Left cardiac atrium (tissue), 4 donors: Measurements from ENCODE around the gene ICAM5. TPM values are rescaled to one million over a fixed set of nuclear protein-coding genes. Genes with fewer than 3 reads are reported as not detected.

Experiments
- ATAC-seq, 2 donors: fragments of 200-7000 bp; cut with Tn5 transposase; one replicate each; pipeline ENCODE4 v1.9.1; 2020; ENCODE audit warnings: mild to moderate bottlenecking in 2 of 2, moderate library complexity in 2 of 2
- DNase-seq: peaks from one replicate; pipeline ENCODE4 v3.0.0-alpha.2; 2020
- intact Hi-C, 2 donors: fragments of 100-400 bp; cut with DNase I; formaldehyde crosslinking; loops; one replicate each; pipeline versions ENCODE4 v1.14.1 to v1.15.1; 2022 to 2023
- total RNA-seq, 2 donors: library from RNA; stranded (reverse); fragmentation: NEBNext Ultra II Directional; extraction: Animal tissue kit (Norgen Biotek cat#: 25700); gene quantifications; one replicate each; pipeline ENCODE4 v1.2.1, GENCODE V29; 2021
- donor health status: DM: no; HTN: yes; CAD: no.
- donor health status: DM: no; HTN: yes; CAD: no; lungs with severe emphysema.
- donor health status: DM: yes; HTN: yes; CAD: no.
- donor health status: Dilated cardiomyopathy.

ICAM5 gene
- total RNA-seq, 2 donors from 2014 or later, result 0.71 to 0.86 TPM

DNA sequence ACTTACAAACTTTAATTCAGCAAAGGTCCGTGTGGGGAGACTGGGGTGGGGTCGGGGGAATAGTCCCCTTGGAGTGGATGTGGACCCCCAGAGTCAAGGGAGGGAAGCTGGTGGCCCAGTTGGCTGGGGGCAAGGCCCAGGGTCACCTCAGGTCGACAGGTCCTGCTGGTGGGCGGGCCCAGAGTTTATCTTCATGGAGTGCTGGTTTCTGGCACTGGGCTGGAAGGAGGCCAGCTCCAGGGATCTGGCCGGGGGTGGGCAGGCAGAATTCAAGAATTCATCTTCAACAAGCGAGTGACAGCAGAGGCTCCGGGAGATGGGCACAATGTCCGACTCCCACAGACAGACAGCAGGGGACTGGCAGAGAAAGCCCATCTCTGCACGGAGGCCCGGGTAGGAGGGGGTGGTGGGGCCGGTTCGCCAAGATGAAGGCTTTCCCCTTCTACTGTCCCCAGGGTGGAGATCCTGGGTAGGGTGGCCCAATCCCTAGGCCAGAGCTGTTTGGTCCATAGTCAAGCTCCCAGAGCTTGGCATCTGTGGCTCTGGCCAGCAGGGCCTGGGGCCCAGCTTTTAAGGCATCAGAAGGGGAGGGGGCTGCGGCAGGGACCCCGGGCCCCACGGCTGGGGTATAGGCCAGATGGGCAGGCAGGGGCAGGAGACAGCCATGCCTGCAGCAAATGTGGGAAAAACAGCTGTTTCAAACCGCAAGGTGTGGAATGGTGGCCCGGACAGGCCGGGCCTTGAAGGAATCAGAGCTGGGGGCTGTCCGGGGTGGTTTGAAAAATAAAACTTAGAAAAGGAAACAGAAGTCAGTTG lies 26.7 kb downstream of the ICAM5 start:
- ATAC-seq, result peak in 1 of 2 donors; percentile 3
- DNase-seq, result no peak
- intact Hi-C loops, result no loop called here

DNA sequence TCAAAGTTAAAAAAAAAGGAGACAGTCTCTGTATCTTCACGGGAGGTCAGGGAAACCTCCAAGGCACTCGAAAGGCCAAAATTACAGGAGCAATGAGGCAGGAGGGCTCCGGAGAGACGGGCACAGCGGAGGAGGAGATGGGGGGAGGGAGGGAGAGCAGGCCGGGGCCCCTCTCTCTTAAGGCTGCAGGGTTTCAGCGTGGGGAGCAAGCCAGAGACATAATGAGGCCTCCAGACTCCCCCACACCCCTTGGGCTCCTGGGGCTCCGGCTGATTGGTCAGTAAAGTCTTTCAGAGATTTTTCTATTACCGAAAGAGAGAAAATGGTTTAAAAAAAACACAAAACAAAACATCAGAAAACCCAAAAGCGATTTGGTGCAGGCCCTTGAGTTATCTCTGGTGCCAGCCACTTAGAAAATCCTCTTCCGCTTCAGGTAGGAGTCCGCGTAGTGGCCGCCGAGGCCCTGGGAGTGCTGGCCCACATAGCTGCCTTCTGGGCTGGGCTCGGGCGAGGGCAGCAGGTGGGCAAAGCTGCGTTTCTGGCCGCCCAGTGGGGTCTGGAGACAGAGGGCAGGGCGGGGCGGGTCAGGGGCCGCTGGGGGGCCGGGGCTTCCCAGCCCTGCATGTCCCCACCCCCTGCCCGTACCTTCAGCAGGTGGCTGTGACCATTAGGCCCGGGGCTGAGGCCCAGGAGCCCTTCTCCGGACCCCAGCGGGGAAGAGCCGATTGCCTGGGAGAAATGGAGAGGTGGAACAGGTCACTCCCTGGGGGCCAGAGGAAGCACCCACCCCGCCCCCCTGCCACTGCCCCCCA lies 27.5 kb downstream of the ICAM5 start:
- intact Hi-C loops, result no loop called here
- ATAC-seq (no peak), DNase-seq (no peak)

- intact Hi-C loops, result no loop called here
- DNase-seq (no peak), ATAC-seq (no peak)
Observed at GRCh38 chr19:10317857-10318462, 28.2 kb downstream of the ICAM5 start.

DNA sequence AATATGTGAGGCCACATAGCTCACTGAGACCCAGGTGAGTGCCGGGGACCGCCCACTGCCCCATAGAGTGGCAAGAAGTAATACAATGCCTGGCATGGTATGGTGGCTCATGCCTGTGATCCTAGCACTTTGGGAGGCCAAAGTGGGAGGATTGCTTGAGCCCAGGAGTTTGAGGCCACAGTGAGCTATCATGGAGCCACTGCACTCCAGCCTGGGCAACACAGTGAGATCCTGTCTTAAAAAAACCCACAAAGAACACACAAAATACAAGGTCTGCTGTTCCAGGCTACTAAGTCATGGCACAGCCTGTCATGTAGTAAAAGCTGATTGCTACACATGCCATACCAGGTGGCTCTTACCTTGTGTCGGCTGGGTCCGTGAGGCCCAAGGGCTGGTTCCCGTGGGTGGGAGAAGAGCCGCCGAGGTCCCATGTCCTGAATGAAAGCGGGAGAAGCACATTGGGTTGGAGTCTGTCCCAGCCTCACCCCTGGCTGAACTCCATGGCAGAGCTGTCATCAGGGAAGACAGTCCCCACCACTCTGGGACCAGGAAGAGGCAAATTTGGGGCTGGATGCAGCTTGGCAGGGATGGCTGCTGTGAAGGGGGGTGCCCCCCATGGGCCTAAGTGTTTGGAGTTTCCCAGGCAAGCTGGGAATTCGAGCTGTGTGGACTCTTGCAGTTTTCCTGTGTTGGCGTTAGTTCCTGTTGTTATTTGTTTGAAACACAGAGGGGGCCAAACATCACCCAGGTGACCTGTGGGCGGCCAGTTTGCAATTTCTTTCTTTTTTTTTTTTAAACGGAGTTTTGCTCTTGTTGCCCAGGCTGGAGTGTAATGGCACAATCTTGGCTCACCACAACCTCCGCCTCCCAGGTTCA lies 29.3 kb downstream of the ICAM5 start:
- DNase-seq (no peak), ATAC-seq (no peak)
- intact Hi-C loops, result no loop called here

DNA sequence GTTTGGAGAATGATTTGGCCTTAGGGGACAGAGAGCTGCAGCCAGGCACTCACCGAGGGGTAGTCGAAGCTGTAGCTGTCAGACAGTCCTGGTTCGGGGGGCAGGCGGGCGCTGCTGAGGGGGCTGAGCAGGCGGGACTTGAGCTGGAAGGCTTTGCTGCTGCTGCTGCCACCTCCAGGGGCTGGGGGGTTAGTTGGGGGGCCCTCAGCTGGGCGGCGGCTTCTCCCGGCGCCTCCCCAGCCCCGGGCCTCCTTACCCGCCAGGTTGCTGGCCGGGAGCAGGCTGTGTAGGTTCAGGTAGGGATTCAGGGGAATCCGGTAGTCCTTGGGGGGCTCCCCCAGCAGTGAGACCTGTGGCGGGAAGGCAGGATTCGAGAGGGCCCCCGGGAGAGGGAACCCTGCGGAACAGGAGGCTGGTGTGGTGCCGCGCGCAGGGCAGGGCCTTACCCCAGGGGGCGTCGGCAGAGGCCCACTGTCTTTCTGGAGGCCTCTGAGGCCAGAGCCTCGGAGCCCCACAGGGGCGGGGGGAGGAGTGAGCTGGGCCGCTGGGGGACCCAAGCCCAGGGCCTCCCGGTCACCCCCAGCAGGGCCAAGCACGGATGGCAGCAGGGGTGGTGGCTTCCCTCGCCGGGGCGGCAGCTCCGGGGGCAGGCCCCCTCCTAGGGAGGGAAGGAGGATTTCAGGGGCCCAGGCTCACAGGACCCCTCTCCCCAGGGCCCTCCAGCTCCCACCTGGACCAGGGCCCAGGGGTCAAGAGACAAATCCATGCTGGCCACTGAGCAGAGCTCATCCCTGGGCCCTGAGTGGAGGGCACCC lies 31.1 kb downstream of the ICAM5 start:
- intact Hi-C loops, result no loop called here
- no peak for DNase-seq
- ATAC-seq, result no peak

- DNase-seq (no peak), ATAC-seq (no peak)
- intact Hi-C loops, result no loop called here
Observed at GRCh38 chr19:10321417-10321797, 31.7 kb downstream of the ICAM5 start.

DNA sequence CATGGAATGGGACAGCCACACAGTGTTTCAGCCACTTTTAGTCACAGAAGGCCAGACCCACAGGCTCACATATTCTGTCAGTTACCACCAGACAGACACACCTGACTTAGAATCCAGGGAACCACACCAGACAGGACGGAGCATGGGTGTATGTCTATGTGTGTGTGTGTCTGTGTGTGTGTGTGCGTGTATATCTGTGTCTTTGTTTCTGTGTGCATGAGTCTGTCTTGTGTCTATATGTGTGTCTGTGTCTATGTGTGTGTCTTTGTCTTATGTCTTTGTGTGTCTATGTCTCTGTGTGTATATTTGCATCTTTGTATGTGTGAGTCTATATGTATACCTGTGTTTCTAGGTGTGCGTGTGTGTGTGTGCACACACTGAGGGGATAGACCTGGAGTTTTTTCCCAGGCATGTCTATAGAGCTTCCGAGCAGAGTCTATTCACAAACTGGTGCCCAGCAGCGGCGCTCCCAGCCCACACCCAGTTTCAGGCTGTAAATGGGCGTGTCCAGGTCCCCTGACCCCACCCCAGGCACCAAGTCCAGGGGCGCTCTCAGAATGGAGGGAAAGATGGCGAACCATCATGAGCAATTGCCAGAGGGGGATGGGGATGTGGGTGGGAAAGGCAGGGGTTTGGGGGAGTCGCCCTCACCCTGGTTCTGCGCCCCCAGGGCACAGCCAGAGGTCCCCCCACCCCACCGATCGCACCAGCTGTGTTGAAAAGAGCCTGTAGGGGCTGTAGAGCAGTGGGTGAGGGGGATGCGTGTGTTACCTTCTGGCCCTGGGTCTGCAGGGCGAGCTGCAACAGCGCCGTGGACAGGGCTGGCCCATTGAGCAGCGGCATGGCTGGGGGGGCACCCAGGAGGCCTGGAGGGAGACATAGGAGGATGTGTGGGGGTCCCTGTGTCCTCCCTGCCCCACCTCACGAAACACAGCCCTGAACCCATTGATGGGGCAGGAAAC lies 32.4 kb downstream of the ICAM5 start:
- intact Hi-C loops, result no loop called here
- DNase-seq (no peak), ATAC-seq (no peak)

GRCh38 chr19:10325732-10326131 lies 36.0 kb downstream of the ICAM5 start:
- DNase-seq (no peak), ATAC-seq (no peak)
- intact Hi-C loops, result no loop called here

- intact Hi-C loops, result no loop called here
- DNase-seq (no peak), ATAC-seq (peak in 1 of 2 donors; percentile 54)
Observed at GRCh38 chr19:10327793-10328192, 38.0 kb downstream of the ICAM5 start.

DNA sequence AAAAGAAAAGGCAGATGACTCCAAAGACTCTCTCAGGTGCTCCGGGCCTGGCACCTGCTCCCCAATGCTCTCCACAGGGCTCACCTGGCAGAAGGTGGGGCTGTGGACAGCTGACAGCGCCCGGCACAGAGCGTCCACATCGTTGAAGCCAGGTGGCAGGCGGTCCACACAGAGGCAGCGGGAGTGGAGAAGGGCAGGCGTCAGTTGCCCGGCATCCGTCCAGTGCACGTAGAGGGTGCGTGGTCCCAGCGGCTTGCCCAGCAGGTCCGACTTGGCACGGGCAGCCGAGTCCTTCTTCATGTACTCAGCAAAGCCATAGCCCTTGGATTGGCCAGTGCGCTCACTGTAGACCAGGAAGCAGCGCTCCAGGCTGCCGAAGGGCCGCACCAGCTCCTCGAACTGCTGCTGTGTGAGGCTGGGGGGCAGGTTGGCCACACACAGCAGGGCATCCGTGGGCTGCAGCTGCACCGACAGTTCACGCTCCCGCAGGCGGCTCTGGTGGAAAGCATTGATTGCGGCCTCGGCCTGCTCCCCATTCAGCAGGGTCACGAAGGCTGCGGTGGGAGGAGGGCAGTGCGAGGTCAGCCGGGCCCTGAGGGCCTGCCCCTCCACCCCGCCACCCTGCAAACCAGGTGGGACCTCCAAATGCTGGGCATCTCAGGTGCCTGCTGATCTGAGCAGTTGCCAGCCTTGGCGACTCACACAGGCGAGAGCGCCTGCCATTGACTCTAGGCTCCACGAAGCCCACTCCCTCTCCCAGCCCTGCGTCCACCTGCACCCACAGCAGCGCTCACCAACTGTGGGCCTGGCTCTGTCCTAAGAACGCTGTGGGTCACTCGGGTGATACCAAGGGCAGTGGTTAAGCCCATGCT lies 39.0 kb downstream of the ICAM5 start:
- no peak for DNase-seq

GRCh38 chr19:10329555-10329954 lies 39.8 kb downstream of the ICAM5 start:
- intact Hi-C loops, result no loop called here
- ATAC-seq (no peak), DNase-seq (no peak)

More for the DNA sequence above, 39.0 kb downstream of the ICAM5 start:
- intact Hi-C loops, result no loop called here
- ATAC-seq, result no peak

- no peak for ATAC-seq
- no peak for DNase-seq
- intact Hi-C loops, result loop anchor here in 1 of 2 donors (5.0 kb wide), 1 partner anchor 60 kb away; the partner anchor contains the start of gene ICAM1
Observed at GRCh38 chr19:10332158-10332964, 42.6 kb downstream of the ICAM5 start.

DNA sequence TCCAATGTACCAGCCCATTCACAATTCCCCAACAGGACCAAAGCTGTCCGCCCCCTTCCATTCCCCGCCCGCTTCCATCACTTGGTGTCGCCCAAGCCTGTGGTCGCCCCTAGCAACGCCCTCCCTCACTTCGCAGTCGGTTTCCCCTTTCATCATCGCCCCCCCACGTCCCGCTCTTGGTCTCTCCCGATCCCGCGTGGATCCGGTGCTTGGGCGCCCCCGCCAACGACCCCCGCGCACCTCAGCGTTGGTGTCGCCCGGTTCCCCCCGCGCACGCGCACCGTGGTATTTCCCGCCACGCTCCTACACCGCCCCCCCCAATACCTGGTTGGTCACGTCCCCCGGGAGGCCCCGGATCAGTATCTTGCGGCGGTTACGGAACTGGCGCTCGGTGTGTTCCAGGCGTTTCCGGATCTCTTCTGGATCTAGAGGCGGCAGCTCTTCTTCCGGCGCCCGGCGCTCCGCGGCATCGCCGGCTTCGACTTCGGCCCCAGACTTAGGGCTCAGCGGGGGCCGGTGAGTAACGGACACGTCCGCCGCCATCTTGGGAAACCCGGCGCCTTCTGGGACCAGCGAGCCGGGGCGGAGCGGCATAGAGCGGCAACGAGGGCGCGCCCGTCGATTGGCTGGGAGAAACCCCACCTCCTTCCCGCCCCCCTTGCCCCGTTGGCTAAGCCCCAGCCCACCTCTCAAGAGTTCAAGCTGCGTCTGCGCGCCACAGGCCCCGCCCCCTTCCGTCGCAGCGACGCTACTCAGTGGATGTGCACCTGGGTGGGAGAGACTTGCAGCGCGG lies 43.4 kb downstream of the ICAM5 start, which contains the start of gene RAVER1:
TSS of gene RAVER1 (minus strand) at position 565 of the 793 bp plus-strand sequence. CDS start at position 543, 22 bp downstream.
- DNase-seq (peak; percentile 99), ATAC-seq (peak; percentile 94 to 95)
- intact Hi-C loops, result loop anchor here in 1 of 2 donors (5.0 kb wide), 1 partner anchor 61 kb away; the partner anchor contains the start of gene ICAM1
